ENCODE measurements around the gene TSPAN1.
"Not testable (repeated sequence)": the region's sequence is repeated elsewhere in the genome, so short reads cannot be mapped to it uniquely, and the experiment has no call there.

TSPAN1 gene

DNA sequence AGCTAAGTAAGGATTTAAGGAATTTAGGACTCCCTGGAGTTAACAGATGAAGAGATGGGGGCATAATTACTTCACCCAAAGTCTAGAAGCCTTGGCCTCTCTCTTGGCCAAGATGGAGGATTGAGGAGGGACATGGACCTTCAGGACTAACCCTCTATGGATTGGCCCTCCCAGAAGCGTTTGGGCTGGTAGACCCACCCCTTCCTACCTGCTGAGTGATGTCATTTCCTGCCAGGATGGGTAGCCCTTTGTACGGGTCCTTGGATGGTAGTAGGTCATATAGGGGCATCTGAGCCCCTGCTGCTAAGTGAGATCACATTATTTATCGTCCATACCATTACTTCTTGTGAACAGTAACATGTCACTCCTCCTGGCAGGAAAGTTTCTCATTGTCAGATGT lies 45.9 kb downstream of the TSPAN1 start:
- Histone ChIP-seq H3K4me3 (ENCODE audit: low read depth, low read length) (no peak overlapping the region), H3K9ac (ENCODE audit: low read length) (no peak overlapping the region), H3K27ac (ENCODE audit: low read depth, low read length) (no peak overlapping the region), H3K4me1 (ENCODE audit: control insufficient read depth, insufficient read depth, low read length) (peaks cover 24% of the 10 kb centered on the region), H3K9me3 (ENCODE audit: control insufficient read depth, insufficient read depth, low read depth, low read length) (no peaks in the 10 kb centered on the region), H3K27me3 (ENCODE audit: control insufficient read depth, insufficient read depth, low read length) (no peaks in the 10 kb centered on the region), H3K36me3 (ENCODE audit: control insufficient read depth, insufficient read depth, low read length) (no peaks in the 10 kb centered on the region)

DNA sequence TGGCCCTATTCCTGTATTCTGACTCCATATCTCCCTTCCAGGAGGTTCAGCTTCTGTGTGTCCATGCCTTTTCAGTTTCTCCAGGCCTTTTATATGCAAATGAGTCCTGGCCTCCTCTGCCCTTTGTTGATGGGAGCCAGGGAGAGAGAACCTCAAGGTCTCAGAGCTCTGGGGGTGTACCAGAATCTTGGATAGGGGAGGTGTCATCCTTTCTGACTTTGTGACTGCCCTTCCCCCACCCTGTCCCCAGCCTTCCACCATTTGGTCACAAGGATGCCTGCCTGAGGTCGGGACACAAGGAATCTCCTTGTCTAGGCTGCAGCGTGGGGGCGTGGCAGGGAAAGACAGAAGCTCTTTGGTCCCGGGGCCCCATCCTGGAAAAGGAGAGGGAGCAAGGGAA lies 46.9 kb downstream of the TSPAN1 start:
- Histone ChIP-seq H3K27ac (ENCODE audit: low read depth, low read length) (no peak overlapping the region), H3K9me3 (ENCODE audit: control insufficient read depth, insufficient read depth, low read depth, low read length) (no peaks in the 10 kb centered on the region), H3K4me1 (ENCODE audit: control insufficient read depth, insufficient read depth, low read length) (peaks cover 24% of the 10 kb centered on the region), H3K27me3 (ENCODE audit: control insufficient read depth, insufficient read depth, low read length) (no peaks in the 10 kb centered on the region), H3K9ac (ENCODE audit: low read length) (peak overlapping the region; percentile 16), H3K36me3 (ENCODE audit: control insufficient read depth, insufficient read depth, low read length) (no peaks in the 10 kb centered on the region), H3K4me3 (ENCODE audit: low read depth, low read length) (no peak overlapping the region)

DNA sequence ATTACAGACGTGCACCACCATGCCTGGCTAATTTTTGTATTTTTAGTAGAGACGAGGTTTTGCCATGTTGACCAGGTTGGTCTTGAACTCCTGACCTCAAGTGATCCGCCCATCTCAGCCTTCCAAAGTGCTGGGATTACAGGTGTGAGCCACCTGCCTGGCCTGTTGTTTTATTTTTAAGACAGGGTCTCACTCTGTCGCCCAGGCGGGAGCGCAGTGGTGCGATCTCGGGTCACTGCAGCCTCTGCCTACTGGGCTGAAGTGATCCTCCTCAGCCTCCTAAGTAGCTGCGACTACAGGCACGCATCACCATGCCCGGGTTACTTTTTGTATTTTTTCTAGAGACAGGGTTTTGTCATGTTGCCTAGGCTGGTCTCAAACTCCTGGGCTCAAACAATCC lies 48.2 kb downstream of the TSPAN1 start:
- not testable (repeated sequence) for H3K4me3 ChIP-seq (ENCODE audit: low read depth, low read length); H3K36me3 ChIP-seq (ENCODE audit: control insufficient read depth, insufficient read depth, low read length); H3K27ac ChIP-seq (ENCODE audit: low read depth, low read length); H3K9ac ChIP-seq (ENCODE audit: low read length); H3K9me3 ChIP-seq (ENCODE audit: control insufficient read depth, insufficient read depth, low read depth, low read length); H3K27me3 ChIP-seq (ENCODE audit: control insufficient read depth, insufficient read depth, low read length)
- H3K4me1 ChIP-seq (ENCODE audit: control insufficient read depth, insufficient read depth, low read length), result peaks cover 24% of the 10 kb centered on the region

DNA sequence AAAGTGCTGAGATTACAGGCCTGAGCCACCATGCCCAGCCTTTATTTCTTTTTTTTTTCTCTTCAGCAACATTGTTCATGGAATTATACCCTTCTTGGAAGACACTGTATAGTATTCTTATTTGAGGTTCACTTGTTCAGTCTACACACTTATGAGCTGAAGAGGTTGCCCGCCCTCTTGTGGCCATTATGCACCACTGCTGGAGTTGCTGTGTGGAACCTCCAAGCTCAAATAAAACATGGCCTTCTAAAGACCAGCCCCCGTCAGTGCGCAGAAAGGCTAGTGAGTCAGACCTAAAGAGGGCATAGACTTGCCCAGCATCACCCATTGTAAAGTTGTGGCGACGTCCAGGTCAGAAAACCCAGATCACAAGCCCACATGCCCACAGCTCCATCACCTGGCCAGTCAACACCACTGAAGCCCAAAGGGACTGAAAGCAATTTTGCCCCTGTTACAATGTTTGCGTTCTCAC lies 48.6 kb downstream of the TSPAN1 start:
- no peaks in the 10 kb centered on the region for H3K36me3 ChIP-seq (ENCODE audit: control insufficient read depth, insufficient read depth, low read length)
- no peak overlapping the region for H3K4me3 ChIP-seq (ENCODE audit: low read depth, low read length)
- no peak overlapping the region for H3K27ac ChIP-seq (ENCODE audit: low read depth, low read length)
- no peaks in the 10 kb centered on the region for H3K9me3 ChIP-seq (ENCODE audit: control insufficient read depth, insufficient read depth, low read depth, low read length)
- no peak overlapping the region for H3K9ac ChIP-seq (ENCODE audit: low read length)
- H3K4me1 ChIP-seq (ENCODE audit: control insufficient read depth, insufficient read depth, low read length), result peaks cover 24% of the 10 kb centered on the region
- no peaks in the 10 kb centered on the region for H3K27me3 ChIP-seq (ENCODE audit: control insufficient read depth, insufficient read depth, low read length)

DNA sequence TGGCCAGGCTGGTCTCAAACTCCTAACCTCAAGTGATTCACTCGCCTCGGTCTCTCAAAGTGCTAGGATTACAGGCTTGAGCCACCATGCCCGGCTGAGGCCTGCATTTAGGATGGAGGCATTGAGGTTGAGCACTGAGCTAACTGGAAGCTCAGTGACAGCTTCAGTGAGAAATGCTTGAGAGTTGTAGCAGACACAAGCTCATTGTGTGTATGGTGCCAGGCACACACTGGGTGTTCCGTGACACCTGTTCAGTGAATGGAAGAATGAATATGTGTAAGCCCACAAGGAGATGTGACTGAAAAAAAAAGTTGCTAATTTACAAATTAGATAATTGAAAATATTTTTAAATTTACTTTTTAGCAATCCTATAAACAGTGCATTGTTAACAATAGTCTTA lies 50.1 kb downstream of the TSPAN1 start:
- Histone ChIP-seq H3K4me3 (ENCODE audit: low read depth, low read length) (no peak overlapping the region), H3K27ac (ENCODE audit: low read depth, low read length) (no peak overlapping the region), H3K9ac (ENCODE audit: low read length) (no peak overlapping the region), H3K4me1 (ENCODE audit: control insufficient read depth, insufficient read depth, low read length) (peaks cover 24% of the 10 kb centered on the region), H3K27me3 (ENCODE audit: control insufficient read depth, insufficient read depth, low read length) (no peaks in the 10 kb centered on the region), H3K36me3 (ENCODE audit: control insufficient read depth, insufficient read depth, low read length) (no peaks in the 10 kb centered on the region), H3K9me3 (ENCODE audit: control insufficient read depth, insufficient read depth, low read depth, low read length) (no peaks in the 10 kb centered on the region)

DNA sequence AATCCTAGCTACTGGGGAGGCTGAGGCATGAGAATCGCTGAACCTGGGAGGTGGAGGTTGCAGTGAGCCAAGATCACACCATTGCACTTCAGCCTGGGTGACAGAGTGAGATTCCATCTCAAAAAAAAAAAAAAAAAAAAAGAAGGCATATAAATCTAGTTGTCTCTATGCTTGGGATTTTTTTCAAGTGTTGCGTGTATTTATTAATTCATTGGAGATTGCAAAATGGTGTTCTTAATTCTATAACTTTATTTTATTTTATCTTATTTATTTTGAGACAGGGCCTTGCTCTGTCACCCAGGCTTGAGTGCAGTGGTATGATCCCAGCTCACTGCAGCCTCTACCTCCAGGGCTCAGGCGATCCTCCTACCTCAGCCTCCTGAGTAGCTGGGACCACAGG lies 56.3 kb downstream of the TSPAN1 start:
- H3K27ac ChIP-seq (ENCODE audit: low read depth, low read length); H3K4me3 ChIP-seq (ENCODE audit: low read depth, low read length); H3K4me1 ChIP-seq (ENCODE audit: control insufficient read depth, insufficient read depth, low read length); H3K9me3 ChIP-seq (ENCODE audit: control insufficient read depth, insufficient read depth, low read depth, low read length); H3K27me3 ChIP-seq (ENCODE audit: control insufficient read depth, insufficient read depth, low read length); H3K9ac ChIP-seq (ENCODE audit: low read length); H3K36me3 ChIP-seq (ENCODE audit: control insufficient read depth, insufficient read depth, low read length): not testable (repeated sequence)
